GM18868 (cell line): ENCODE measurements around the gene HLA-DQB2.
"Not testable (repeated sequence)": the region's sequence is repeated elsewhere in the genome, so short reads cannot be mapped to it uniquely, and the experiment has no call there.

Source experiments
- ATAC-seq: cut with Tn5 transposase; IDR thresholded peaks from one replicate; pipeline ENCODE4 v1.9.1; 2021; ENCODE audit warnings: mild to moderate bottlenecking, moderate library complexity; ENCODE audit not compliant: unreplicated experiment

The HLA-DQB2 gene

GRCh38 chr6:32745649-32746048 lies 17.7 kb downstream of the HLA-DQB2 start:
- ATAC-seq = not testable (repeated sequence)

DNA sequence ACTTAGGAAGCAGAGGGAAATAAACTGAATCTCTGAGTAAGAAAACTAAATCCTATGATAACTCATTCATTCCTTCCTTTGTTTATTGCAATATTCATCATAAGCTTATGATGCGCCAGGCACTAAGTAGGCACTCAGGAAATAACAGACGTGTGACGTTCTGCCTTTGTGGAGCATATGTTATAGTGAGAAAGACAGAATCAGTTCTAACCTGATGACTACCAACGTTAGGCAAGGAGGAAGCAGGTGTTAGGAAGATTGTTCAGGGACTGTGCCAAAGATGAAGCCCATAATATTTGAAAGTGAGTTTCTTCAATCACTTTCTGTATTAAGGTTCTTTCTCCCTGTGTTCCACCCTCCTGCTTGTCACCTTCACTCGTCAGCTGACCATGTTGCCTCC lies 18.6 kb downstream of the HLA-DQB2 start:
- no peak for ATAC-seq

GRCh38 chr6:32742374-32742773 lies 21.0 kb downstream of the HLA-DQB2 start:
- ATAC-seq = no peak

DNA sequence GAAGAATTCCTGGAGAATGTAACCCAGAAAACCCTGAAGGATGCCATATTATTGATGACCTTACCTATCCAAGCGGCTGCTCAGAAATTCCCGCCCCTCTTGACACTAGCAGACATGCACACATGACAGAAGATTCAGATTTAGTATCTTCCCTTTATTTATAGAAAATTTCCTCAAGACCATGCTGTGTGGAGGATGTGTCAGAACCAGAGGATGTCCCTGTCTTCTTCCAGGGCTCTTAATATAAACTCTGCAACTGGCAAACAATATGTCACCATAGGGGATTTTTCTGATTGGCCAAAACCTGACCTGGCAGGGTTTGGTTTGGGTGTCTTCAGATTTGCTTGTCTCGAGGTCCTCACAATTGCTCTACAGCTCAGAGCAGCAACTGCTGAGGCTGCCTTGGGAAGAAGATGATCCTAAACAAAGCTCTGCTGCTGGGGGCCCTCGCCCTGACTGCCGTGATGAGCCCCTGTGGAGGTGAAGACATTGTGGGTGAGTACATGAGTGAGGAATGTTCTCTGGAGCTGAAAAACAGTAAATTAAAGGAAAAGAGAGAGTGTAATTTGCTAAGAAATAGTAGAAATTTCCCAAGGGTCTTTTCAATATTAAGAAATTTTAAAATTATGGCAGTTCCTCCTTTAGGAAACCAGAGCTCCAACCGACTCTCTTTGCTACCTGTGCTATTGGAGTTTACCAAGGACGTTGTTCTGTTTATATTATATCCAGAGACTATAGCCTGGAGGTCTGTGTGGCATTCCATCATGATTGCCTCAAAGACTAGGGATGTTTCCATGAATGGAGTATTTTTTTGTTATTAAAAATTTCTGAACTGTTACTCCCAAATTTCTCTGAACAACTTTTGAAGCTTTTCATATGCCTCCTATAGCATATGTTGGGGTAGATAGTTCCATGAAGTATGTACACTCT lies 22.0 kb downstream of the HLA-DQB2 start, which contains the start of gene HLA-DQA2:
Gene HLA-DQA2, plus strand, starts transcription at position 361 of the 930 bp plus-strand sequence. Its CDS starts 53 bp downstream, at position 414.
- ATAC-seq = no peak

- no peak for ATAC-seq
These were observed 25.2 kb downstream of the HLA-DQB2 start for GRCh38 chr6:32738126-32738525.

DNA sequence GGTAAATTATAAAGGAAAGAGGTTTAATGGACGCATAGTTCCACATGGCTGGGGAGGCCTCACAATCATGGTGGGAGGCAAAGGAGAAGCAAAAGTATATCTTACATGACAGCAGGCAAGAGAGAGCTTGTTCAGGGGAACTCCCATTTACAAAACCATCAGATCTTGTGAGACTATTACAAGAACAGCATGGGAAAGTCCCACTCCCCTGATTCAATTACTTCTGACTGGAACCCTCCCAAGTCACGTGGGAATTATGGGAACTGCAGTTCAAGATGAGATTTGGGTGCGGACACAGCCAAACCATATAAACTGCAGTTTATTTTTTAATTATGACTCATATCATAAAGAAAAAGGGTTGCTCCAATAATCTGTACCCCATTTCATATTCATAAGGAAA lies 44.5 kb downstream of the HLA-DQB2 start:
- ATAC-seq = no peak

DNA sequence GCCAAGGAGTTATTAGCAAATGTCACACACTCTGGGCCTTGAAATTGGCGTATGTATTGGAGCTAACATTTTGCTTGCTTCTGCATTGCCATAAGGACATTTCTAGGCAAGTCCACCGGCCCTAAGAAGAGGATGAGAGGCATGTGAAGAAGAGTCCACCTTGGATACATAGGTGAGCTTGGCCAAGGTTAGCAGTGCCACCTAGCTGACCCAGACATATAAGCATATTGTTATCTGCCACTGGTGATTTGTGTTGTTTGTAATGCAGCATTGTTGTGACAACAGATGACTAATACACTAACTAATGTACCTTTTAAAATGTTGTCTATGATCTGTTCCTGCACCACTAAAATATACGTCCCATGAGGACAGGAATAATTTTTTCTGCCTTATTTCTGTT lies 46.9 kb downstream of the HLA-DQB2 start:
- no peak for ATAC-seq

- no peak for ATAC-seq
These were observed 50.1 kb downstream of the HLA-DQB2 start for GRCh38 chr6:32713241-32713640.

DNA sequence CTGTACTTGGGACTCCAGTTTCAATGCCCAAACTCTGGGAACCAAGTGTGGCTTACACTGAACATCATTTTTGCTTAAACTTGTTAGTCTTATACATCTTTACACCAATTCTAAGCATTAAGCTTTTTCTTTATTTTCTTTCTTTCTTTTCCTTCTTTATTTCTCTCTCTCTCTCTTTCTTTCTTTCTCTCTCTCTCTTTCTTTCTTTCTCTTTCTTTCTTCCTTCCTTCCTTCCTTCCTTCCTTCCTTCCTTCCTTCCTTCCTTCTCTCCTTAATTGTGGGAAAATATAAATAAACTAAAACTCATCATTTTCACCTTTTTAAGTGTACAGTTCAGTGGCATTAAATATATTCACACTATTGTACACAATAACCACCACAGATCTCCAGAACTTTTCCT lies 53.7 kb downstream of the HLA-DQB2 start:
- ATAC-seq = no peak
